Endodermal cell (in vitro differentiated cells): ENCODE data around the gene RAB4B. TPM values are rescaled to one million over a fixed set of nuclear protein-coding genes. Genes with fewer than 3 reads are reported as not detected.

Experiments used
- DNase-seq: peaks from one replicate; pipeline ENCODE4 v3.0.0-alpha.2; 2017
- H3K27ac ChIP-seq: 2 replicates; pipeline ENCODE4 v1.5.1; 2013; ENCODE audit warnings: mild to moderate bottlenecking, low read depth, low read length, moderate library complexity
- H3K27me3 ChIP-seq: 2 replicates; pipeline ENCODE4 v1.6.1; 2013; ENCODE audit warnings: mild to moderate bottlenecking, low read length, moderate library complexity; ENCODE audit not compliant: insufficient read depth, control insufficient read depth, poor library complexity, severe bottlenecking
- H3K36me3 ChIP-seq: 2 replicates; pipeline ENCODE4 v1.7.0; 2013; ENCODE audit warnings: mild to moderate bottlenecking, low read length, moderate library complexity; ENCODE audit not compliant: control insufficient read depth, insufficient read depth
- H3K4me1 ChIP-seq: one replicate; pipeline ENCODE4 v1.7.0; 2013; ENCODE audit warnings: low read length; ENCODE audit not compliant: control insufficient read depth, insufficient read depth
- H3K4me3 ChIP-seq: 2 replicates; pipeline ENCODE4 v1.5.1; 2013; ENCODE audit warnings: mild to moderate bottlenecking, low read length, moderate library complexity
- H3K9ac ChIP-seq: 2 replicates; pipeline ENCODE4 v1.6.1; 2013; ENCODE audit warnings: mild to moderate bottlenecking, low read length, moderate library complexity; ENCODE audit not compliant: poor library complexity, severe bottlenecking; ENCODE audit errors: extremely low read depth
- H3K9me3 ChIP-seq: 2 replicates; pipeline ENCODE4 v1.6.1; 2013; ENCODE audit warnings: mild to moderate bottlenecking, low read length, moderate library complexity; ENCODE audit not compliant: control insufficient read depth
- H3K27ac Mint-ChIP-seq: 2 replicates; pipeline ENCODE4 v1.8.0; 2020; ENCODE audit warnings: mixed read lengths
- H3K27me3 Mint-ChIP-seq: 2 replicates; pipeline ENCODE4 v1.8.0; 2021; ENCODE audit warnings: mild to moderate bottlenecking, mixed read lengths; ENCODE audit not compliant: insufficient read depth
- H3K36me3 Mint-ChIP-seq: 2 replicates; pipeline ENCODE4 v1.8.0; 2020; ENCODE audit warnings: low read depth, mixed read lengths
- H3K4me1 Mint-ChIP-seq: 2 replicates; pipeline ENCODE4 v1.8.0; 2020; ENCODE audit warnings: mixed read lengths
- H3K4me3 Mint-ChIP-seq: 2 replicates; pipeline ENCODE4 v1.8.0; 2020; ENCODE audit warnings: mild to moderate bottlenecking, moderate library complexity, mixed read lengths
- H3K9me3 Mint-ChIP-seq: 2 replicates; pipeline ENCODE4 v1.8.0; 2020; ENCODE audit warnings: mild to moderate bottlenecking, mixed read lengths
- CTCF ChIP-seq: fragments of 200-600 bp; sonication (generic); conservative IDR thresholded peaks from 2 replicates; pipeline ENCODE4 v1.5.0; 2021; ENCODE audit warnings: antibody characterized with exemption, mild to moderate bottlenecking
- WGBS, 2 experiments: methylation state at CpG; one replicate each; pipeline versions ENCODE4 v1.1.5 to v1.1.7; 2013; ENCODE audit warnings: missing lambda C conversion rate in 2 of 2, mixed read lengths in 1 of 2; ENCODE audit not compliant: insufficient coverage in 1 of 2, insufficient read length in 1 of 2; 5-methylcytosine and 5-hydroxymethylcytosine counted together
- total RNA-seq, 2 donors: library from RNA; stranded (reverse); fragmentation: NEBNext Ultra II Directional in 1 of 2; extraction: Animal tissue kit (Norgen Biotek cat#: 25700) in 1 of 2; gene quantifications; 2 replicates in 1 of 2; 3 replicates in 1 of 2; pipeline ENCODE4 v1.2.1, GENCODE V29; 2021

RAB4B gene
- total RNA-seq, 2 donors from 2014 or later = 29.2 to 34.1 TPM

DNA sequence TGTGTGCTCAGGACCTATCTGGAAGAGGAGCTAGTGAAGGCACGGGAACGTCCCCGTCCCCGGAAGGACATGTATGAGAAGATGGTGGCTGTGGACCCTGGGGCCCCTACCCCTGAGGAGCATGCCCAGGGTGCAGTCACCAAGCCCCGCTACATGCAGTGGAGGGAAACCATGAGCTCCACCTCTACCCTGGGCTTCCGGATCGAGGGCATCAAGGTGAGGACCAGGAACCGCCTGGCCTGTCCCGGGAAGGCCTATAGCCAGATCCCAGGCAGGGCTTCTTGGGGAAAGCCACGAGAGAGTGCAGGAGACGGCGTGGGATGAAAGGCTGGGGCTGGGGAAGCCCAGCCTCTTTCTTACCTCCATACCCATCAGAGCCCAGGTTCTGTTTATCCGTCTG, 44.9 kb upstream of the RAB4B start:
- no peaks in the 10 kb centered on the region for H3K4me1 Mint-ChIP-seq
- H3K27ac Mint-ChIP-seq = no peak overlapping the region

DNA sequence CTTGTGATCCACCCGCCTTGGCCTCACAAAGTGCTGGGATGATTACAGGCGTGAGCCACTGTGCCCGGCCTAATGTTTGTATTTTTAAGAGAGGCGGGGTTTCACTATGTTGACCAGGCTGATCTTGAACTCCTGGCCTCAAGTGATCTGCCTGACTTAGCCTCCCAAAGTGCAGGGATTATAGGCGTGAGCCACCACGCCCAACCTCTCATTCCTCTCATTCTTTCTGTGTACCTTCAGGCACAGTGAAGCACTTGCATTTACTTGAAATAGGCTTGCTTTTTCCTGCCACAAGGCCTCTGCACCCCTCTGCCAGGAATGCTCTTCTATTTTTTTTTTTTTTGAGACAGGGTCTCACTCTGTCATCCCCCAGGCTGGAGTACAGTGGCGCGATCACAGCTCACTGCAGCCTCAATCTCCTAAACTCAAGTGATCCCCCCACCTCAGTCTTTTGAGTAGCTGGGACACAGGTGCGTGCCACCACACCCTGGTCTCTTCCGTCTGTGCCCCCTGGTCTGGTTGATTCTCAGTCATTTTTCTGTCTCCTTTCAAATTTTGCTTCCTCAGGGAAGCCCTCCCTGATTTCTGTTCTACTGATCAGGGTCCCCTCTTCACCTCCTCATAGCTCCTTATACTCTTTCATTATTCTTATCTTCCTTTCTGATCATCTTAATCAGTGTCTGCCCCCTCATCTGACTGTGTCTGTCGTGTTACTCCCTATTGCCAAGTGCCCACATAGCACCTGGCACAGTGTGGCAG, 42.9 kb upstream of the RAB4B start:
- H3K27me3 Mint-ChIP-seq = no peaks in the 10 kb centered on the region
- no peak overlapping the region for H3K27ac ChIP-seq
- H3K4me1 Mint-ChIP-seq = no peaks in the 10 kb centered on the region
- no peak for DNase-seq
- no peaks in the 10 kb centered on the region for H3K9me3 ChIP-seq
- no peak overlapping the region for H3K4me3 Mint-ChIP-seq
- peaks cover 73% of the 10 kb centered on the region for H3K36me3 Mint-ChIP-seq
- no peaks in the 10 kb centered on the region for H3K4me1 ChIP-seq
- no peak for TF ChIP-seq CTCF
- 87 to 94% methylated on average over 11 of the region's 11 CpGs for WGBS, 2 experiments
- no peaks in the 10 kb centered on the region for H3K27me3 ChIP-seq
- no peak overlapping the region for H3K4me3 ChIP-seq
- no peak overlapping the region for H3K9ac ChIP-seq
- H3K9me3 Mint-ChIP-seq = no peaks in the 10 kb centered on the region
- peaks cover 68% of the 10 kb centered on the region for H3K36me3 ChIP-seq
- H3K27ac Mint-ChIP-seq = no peak overlapping the region

More for the DNA sequence above, 44.9 kb upstream of the RAB4B start:
- Histone ChIP-seq H3K27me3 (no peaks in the 10 kb centered on the region), H3K4me3 (no peak overlapping the region), H3K4me1 (no peaks in the 10 kb centered on the region), H3K9me3 (no peaks in the 10 kb centered on the region), H3K36me3 (peaks cover 68% of the 10 kb centered on the region), H3K9ac (no peak overlapping the region), H3K27ac (no peak overlapping the region)
- Mint-ChIP-seq H3K36me3 (peaks cover 69% of the 10 kb centered on the region), H3K4me3 (no peak overlapping the region), H3K9me3 (no peaks in the 10 kb centered on the region), H3K27me3 (no peaks in the 10 kb centered on the region)
- no peak for DNase-seq
- TF ChIP-seq CTCF = no peak
- WGBS, 2 experiments = 92 to 97% methylated on average over 7 to 13 of the region's 13 CpGs

DNA sequence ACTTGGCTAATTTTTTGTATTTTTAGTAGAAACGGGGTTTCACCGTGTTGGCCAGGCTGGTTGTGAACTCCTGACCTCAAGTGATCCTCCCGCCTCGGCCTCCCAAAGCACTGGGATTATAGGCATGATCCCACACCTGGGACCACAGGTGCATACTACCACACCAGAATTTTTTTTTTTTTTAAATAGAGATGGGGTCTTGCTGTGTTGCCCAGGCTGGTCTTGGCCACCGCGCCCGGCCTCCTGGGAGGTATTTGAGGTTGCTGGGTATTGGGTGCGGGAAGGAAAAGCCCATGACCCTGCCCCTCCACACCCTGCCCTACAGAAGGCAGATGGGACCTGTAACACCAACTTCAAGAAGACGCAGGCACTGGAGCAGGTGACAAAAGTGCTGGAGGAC, 41.4 kb upstream of the RAB4B start:
- H3K4me3 Mint-ChIP-seq = no peak overlapping the region
- no peaks in the 10 kb centered on the region for H3K4me1 Mint-ChIP-seq
- no peaks in the 10 kb centered on the region for H3K9me3 Mint-ChIP-seq
- peaks cover 65% of the 10 kb centered on the region for H3K36me3 Mint-ChIP-seq
- 88 to 100% methylated on average over 1 to 9 of the region's 9 CpGs for WGBS, 2 experiments
- no peaks in the 10 kb centered on the region for H3K4me1 ChIP-seq
- no peak overlapping the region for H3K9ac ChIP-seq
- H3K27me3 Mint-ChIP-seq = no peaks in the 10 kb centered on the region
- no peak overlapping the region for H3K4me3 ChIP-seq
- H3K27ac ChIP-seq = no peak overlapping the region
- H3K27me3 ChIP-seq = no peaks in the 10 kb centered on the region
- H3K36me3 ChIP-seq = peaks cover 56% of the 10 kb centered on the region
- H3K27ac Mint-ChIP-seq = no peak overlapping the region
- no peak for TF ChIP-seq CTCF
- H3K9me3 ChIP-seq = no peaks in the 10 kb centered on the region
- DNase-seq = no peak
